Putamen (tissue), 1 donor: ENCODE data around the gene PBX4.
"Not testable (repeated sequence)": the region's sequence is repeated elsewhere in the genome, so short reads cannot be mapped to it uniquely, and the experiment has no call there.

ENCODE experiments used
- DNase-seq: peaks from one replicate; pipeline ENCODE4 v3.0.0-alpha.2; 2016; ENCODE audit warnings: low spot score

Gene PBX4, protein sequence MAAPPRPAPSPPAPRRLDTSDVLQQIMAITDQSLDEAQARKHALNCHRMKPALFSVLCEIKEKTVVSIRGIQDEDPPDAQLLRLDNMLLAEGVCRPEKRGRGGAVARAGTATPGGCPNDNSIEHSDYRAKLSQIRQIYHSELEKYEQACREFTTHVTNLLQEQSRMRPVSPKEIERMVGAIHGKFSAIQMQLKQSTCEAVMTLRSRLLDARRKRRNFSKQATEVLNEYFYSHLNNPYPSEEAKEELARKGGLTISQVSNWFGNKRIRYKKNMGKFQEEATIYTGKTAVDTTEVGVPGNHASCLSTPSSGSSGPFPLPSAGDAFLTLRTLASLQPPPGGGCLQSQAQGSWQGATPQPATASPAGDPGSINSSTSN

GRCh38 chr19:19618219-19619051 lies at the start of gene PBX4:
Gene PBX4 (minus strand): TSS chr19:19618687. CDS start chr19:19618629, 58 bp downstream.
- peak; percentile 87 for DNase-seq

DNA sequence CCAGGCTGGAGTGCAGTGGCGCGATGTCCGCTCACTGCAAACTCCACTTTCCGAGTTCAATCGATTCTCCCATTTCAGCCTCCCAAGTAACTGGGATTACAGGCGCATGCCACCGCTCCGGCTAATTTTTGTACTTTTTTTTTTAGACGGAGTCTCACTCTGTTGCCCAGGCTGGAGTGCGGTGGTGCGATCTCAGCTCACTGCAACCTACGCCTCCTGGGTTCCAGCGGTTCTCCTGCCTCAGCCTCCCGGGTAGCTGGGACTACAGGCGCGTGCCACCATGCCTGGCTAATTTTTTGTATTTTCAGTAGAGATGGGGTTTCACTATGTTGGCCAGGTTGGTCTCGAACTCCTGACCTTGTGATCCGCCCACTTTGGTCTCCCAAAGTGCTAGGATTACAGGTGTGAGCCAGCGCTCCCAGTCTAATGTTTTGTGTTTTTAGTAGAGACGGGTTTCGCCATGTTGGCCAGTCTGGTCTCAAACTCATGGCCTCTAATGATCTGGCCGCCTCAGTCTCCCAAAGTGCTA lies 47.0 kb upstream of the PBX4 start:
- not testable (repeated sequence) for DNase-seq

DNA sequence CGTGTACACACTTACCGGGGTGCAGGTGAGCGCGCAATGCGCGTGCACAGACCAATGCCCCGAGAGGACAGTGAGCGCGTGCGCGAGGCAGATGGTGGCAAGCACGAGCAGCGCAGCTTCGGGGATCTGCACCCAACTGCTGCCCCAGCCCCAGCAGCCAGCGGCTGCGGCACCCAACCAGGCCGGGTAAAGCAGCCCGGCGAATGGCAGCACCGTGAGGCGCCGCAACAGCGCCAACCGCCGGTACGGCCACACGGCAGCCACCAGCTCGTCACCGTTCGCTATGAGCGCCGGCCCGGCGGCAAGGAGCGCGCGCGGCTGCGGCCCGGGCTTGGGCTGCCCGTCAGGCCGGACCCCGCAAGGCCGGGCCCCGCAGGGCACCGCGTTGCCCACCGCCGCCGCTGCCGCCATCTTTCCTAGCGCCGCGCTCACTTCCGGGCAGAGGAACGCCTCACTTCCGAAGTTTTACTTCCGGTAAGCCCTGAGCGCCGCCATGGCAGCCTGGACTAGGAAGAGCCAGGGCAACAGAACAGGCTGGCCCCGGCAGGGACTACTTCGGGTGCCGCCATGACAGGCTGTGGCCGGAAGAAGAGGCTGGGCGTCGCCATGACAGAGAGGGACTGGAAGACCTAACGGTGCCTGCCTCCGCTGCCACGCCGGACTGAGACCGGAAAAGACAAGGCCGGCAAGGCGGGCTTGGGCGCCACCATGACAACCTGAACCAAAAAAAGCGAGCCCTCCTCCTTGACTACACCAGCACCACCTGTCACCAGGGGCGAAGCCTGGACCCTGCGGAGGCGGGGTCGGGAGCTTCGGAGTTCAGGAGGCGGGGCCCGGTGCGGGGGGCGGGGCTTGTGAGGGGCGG lies 45.0 kb upstream of the PBX4 start, which contains the start of gene ATP13A1:
Gene ATP13A1, minus strand, starts transcription at position 421 of the 865 bp plus-strand sequence. Its CDS starts 10 bp downstream, at position 411.
- peak; percentile 99 for DNase-seq

- no peak for DNase-seq
These were observed 44.4 kb upstream of the PBX4 start for GRCh38 chr19:19662871-19663255.

DNA sequence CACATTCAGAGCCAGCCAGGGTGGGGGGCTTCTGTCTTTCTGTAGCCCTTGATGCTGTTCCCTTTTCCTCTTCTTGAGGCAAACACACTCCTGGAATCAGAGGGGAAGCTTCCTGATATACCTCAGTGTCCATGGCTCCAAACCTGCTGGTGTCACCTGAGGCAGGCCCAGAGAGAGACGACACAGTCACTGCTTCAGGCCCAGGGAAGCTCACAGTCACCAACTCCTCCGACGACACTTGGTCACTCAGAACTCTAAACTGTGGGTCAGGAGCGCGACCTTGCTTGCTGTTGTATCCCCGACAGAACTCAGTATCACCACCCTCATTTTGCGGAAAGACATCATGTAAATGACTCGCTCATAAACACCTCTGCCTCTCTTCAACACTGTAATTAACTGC lies 43.9 kb upstream of the PBX4 start:
- DNase-seq, result no peak

DNA sequence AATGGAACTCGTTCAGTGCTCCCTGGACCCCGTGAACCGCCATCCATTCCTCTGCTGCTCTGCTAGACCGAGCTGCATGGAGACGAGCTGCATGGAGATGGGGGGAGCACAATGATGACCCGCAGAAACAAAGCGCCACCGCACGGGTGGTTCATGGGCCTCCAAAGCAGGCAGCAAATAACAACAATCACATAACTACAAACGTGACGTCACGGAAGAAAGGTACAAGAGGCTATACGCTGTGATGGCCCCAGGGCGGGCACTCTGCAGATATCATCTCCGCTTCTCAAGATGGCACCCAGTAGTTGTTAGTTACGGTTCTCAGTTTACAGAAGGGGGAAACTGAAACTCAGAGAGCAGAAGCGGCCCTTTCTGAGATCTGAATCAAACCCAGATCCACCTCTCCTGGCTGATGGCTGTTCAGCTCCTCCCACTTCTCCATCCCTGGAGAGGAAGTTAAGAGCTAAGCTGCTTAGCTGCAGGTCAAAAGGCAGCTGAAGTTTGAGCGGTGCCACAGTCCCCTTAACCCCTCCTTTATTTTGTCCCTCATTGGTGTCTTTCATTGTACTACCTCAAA lies 43.3 kb upstream of the PBX4 start:
- DNase-seq, result no peak

DNA sequence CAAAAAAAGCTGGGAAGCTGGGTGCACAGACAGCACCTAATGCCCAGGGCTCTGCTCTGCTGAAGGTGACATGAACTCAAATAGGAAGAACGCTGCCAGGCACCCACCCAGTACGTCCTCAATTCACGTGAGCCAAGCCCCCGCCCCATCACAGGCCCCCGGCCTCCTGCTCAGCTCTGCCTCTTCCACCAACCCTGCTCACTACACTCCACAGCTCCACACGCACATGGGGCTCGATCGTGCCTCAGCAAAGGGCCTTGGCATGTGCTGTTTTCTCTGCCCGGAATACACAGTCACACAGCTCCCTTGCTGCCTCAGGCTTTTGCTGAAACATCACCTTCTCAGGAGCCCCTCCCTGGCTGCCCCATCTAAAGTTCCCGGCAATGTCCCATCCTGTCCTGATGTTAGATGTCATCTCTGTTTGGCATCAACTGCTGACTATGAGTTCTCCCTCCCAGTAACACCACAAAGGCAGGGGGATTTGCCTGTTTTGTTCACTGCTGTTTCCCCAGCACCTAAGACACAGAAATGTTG lies 42.7 kb upstream of the PBX4 start:
- no peak for DNase-seq

DNA sequence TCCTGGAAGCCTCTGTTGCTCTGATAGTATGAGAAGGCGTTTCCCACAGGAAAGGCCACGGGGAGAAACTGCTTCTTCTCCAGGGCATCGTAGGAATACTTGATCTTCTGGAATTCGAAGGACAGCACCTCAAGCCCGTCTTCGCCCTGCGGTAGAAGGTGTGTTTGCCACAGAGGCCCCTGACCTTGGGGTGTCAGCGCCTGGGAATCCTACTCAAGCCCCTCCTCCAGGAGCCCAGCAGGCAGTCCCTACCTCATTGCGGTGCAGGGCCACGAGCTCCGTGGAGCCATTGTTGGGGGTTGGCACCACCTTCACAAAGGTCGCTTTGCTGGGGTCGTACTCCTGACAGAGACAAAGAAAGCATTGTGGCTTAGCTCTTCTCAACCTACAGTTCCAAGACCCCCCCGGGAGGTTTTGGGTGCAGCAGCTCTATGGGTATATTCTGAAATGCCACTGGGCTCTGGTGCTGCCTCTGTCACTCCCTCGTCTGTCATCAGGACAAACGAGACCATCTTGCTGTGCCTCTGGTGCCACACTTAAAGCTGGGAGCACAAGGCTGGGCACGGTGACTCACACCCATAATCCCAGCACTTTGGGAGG lies 41.3 kb upstream of the PBX4 start:
- no peak for DNase-seq

- DNase-seq, result no peak
These were observed 38.9 kb upstream of the PBX4 start for GRCh38 chr19:19657397-19657783.

DNA sequence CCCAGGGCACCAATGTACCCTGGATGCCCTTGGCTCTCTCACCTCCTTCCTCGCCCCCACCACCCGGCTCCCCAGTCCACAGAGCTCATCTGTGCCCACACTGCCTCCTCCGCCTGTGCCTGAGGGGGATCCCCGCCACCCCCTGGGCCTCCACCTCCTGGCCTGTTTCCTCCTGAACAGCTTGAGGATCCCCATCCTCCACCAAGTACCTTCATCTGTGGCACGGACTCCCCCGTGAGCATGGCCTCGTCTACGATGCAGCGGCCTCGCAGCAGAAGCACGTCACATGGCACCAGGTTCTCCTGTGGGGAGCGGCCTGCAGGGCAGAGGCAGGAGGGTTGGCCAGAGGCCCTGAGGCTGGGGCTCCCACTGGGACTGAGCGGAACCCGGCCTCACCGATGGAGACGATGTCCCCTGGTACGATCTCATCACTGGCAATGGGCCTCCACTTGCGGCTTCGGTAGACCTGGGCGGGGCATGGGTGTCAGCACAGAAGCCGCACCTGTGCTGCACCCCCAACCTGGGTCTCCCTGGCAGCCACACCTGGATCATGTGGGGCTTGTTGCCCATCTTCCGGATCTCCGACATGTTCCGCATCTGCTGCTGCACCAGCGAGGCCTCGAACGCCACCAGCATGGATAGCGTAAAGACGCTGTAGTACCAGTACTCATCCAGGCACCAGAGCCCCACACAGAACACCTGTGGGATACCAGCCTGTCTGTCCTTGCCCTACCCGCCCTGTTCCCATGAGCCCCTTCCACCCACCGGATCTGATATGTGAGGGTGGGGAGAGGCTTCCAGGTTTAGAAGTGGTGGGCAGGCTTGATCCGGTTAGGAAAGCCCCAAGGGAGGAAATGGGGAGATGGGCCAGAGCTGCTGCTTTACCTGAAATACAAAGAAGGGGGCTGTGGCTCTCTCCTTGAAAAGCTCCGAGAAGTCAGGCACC lies 38.2 kb upstream of the PBX4 start:
- DNase-seq, result no peak

DNA sequence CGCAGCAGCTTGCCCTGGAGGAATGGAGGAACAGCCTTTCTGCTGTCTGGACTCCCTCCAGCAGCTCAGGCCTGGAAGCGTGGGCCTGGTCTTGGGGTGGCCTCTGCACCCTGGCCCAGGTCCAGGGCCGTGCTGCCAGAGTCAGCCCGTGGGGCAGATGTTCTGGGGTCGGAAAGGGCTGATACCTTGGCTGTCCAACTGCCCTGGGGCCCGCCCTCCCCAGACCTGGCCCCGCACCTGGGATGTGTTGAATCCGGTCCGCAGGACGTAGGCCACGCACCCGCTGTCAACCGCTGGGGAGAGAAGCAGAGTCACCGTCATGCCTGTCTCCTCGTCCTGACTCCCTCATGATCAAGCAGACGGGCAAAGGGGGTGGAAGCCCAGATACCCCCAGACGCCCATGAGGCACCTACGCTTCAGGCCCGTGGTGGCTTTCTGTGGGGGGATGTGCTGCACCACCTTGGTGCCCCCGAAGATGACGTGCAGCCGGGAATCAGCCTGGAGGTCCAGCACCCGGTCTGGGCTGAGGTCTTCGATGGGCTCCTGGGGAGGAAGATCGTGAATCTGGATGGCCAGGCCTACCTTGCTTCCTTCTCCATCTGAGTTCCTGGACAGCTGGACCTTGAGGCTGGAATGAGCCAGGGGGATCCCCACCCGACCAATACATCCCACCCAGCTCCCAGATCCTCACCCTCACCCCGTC lies 37.3 kb upstream of the PBX4 start:
- no peak for DNase-seq

GRCh38 chr19:19655051-19655594 lies 36.6 kb upstream of the PBX4 start:
- DNase-seq, result no peak

- DNase-seq, result no peak
These were observed 36.0 kb upstream of the PBX4 start for GRCh38 chr19:19654441-19654840.

GRCh38 chr19:19653597-19654147 lies 35.2 kb upstream of the PBX4 start:
- DNase-seq, result no peak

DNA sequence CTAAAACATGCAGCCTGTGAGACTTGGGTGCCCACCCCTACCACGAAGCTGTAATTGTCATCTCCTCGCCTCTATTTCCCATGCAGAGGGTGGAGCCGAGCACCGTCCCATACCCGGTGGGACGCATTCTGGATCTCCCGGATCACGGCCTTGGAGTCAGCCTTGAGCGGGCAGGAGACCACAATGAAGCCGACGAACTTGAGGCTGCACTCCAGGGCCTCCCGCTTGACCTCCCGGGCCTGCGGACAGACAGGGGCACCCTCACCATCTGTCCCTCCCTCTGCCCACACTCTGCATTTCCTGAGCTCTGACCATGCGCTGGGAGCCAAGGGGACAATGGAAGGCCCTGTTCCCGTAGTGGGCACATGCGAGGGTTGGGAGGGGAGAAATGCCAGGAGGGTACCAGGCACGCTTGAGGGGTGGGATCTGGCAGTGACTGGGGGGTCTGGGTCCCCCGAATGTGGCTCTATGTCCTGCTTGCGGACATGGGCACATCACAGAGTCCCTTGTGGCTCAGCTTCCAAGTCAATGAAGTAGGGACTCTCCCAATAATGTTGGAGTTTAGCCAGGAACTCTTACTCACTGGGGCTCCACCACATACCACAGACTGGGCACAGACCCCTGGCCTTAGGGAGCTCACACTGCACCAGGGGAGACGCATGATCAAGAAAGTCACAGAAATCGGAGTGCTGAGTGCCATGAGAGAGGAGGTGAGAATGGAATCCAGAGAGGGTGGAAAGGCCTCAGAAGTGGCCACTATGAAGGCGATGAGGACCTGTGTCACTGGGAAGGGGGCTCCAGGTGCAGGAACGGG lies 34.2 kb upstream of the PBX4 start:
- no peak for DNase-seq

DNA sequence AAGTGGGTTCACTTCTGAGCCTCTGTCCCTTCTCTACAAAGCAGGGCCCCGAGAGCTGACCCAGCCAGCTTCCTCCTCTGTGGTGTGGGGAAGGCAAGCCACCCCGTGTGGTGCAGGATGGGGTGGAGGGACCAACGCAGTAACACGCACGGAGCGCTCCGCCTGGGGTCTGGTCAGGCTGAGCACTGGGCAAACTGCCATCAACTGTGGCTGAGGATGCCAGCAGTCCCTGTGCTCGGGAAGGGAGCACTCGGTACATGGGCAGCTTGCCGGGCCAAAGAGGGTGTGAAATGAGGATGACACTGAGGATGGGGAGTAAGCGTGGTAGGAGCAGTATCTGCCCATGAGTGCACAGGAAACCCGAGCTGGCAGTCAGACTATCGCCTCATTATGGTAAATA lies 32.6 kb upstream of the PBX4 start:
- DNase-seq, result peak; percentile 56

DNA sequence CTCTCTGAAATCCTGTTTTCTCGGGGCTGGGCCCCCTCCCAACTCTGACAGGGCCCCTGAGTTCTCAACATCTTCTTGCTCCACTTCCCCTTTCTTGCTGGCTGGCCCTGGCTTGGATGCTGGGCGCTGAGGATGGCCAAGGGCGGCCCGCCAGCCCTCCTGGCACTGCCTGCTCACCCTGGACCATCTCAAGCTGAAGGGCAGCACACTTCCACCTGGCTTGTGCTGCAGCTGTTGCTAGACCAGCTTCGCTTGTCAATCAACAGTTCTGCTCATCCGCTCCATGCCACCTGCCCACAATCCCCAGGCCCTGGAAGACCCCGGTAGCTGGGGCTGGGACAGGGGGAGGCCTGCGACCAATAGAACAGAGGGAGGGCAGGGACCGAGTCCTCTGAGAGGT lies 31.8 kb upstream of the PBX4 start:
- no peak for DNase-seq

- DNase-seq, result no peak
These were observed 31.1 kb upstream of the PBX4 start for GRCh38 chr19:19649580-19649995.
